ENCODE measurements around the gene ABCA8.

DNA sequence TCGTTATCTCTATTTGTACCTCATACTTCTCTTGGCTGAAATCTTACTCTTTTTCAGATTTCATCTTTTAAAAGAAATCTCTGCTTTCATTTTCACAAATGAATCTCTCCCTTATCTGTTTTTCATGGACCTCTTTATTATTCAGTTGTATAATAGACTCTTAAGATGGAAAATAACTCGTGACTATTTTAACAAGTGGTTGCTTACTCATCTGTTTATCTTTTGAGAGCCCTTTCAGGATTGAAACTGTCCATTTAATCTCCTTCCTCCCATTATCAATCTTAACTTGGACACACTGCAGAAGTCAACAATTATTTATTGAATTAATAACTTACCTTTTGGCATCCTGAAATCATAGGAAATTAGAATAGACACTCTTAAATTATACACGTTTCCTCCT is 68.8 kb downstream of the ABCA8 start:
- TF ChIP-seq POLR2A (IDR thresholded peaks at IDR 0.05; ENCODE audit: low read depth), result no peak
- TF ChIP-seq, protein P1, sequence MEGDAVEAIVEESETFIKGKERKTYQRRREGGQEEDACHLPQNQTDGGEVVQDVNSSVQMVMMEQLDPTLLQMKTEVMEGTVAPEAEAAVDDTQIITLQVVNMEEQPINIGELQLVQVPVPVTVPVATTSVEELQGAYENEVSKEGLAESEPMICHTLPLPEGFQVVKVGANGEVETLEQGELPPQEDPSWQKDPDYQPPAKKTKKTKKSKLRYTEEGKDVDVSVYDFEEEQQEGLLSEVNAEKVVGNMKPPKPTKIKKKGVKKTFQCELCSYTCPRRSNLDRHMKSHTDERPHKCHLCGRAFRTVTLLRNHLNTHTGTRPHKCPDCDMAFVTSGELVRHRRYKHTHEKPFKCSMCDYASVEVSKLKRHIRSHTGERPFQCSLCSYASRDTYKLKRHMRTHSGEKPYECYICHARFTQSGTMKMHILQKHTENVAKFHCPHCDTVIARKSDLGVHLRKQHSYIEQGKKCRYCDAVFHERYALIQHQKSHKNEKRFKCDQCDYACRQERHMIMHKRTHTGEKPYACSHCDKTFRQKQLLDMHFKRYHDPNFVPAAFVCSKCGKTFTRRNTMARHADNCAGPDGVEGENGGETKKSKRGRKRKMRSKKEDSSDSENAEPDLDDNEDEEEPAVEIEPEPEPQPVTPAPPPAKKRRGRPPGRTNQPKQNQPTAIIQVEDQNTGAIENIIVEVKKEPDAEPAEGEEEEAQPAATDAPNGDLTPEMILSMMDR (IDR thresholded peaks at IDR 0.05), result no peak
